Measurements from ENCODE around the gene DDX49. TPM values are rescaled to one million over a fixed set of nuclear protein-coding genes. Genes with fewer than 3 reads are reported as not detected.
A peak's percentile ranks its signal among the peaks of the same experiment; 100 is the strongest.

DDX49 gene
- polyA plus RNA-seq, 12 donors = 29.4 to 45.6 (median 34.8) TPM; not detected in 1

- peak; percentile 48 for DNase-seq
Measured at GRCh38 chr19:18967358-18968146, 48.0 kb downstream of the DDX49 start.

- DNase-seq = no peak
Measured at GRCh38 chr19:18969931-18970659, 50.6 kb downstream of the DDX49 start.

GRCh38 chr19:18972301-18972811 lies 52.8 kb downstream of the DDX49 start:
- DNase-seq = no peak

GRCh38 chr19:18972851-18973250 lies 53.3 kb downstream of the DDX49 start:
- DNase-seq = no peak

- DNase-seq = no peak
Measured at GRCh38 chr19:18975011-18975410, 55.5 kb downstream of the DDX49 start.

GRCh38 chr19:18975869-18976268 lies 56.4 kb downstream of the DDX49 start:
- DNase-seq = no peak

Other genes with a start within 250 kb of the DDX49 start
- 10 to 100 TPM in 8 of 12 donors, 1 to 10 TPM in 3, not detected in 1; 9.8 to 29.3 (median 11.7) TPM for gene CRTC1, start 236.0 kb upstream of the DDX49 start, polyA plus RNA-seq (ENCODE audit: insufficient read length in 12 of 12)
- 10 to 100 TPM in 5 of 12 donors, 1 to 10 TPM in 5, not detected in 2; 3.2 to 30.9 (median 9.2) TPM for gene COMP, start 128.4 kb upstream of the DDX49 start, polyA plus RNA-seq (ENCODE audit: insufficient read length in 12 of 12)
- gene UPF1, start 87.8 kb upstream of the DDX49 start, polyA plus RNA-seq (ENCODE audit: insufficient read length in 12 of 12) = 10 to 100 TPM in 11 of 12 donors, not detected in 1; 25.3 to 86.6 (median 33.8) TPM
- 10 to 100 TPM in 11 of 12 donors, not detected in 1; 15.8 to 49.2 (median 30.5) TPM for gene CERS1, start 23.6 kb upstream of the DDX49 start, polyA plus RNA-seq (ENCODE audit: insufficient read length in 12 of 12)
- gene COPE, start 328 bp upstream of the DDX49 start, polyA plus RNA-seq (ENCODE audit: insufficient read length in 12 of 12) = 10 to 100 TPM in 11 of 12 donors, not detected in 1; 55.2 to 96.3 (median 71.7) TPM
- gene HOMER3, start 21.5 kb downstream of the DDX49 start, polyA plus RNA-seq (ENCODE audit: insufficient read length in 12 of 12) = 10 to 100 TPM in 11 of 12 donors, not detected in 1; 46.8 to 83.7 (median 56.3) TPM
- gene SUGP2, start 113.8 kb downstream of the DDX49 start, polyA plus RNA-seq (ENCODE audit: insufficient read length in 12 of 12) = 10 to 100 TPM in 11 of 12 donors, not detected in 1; 48.8 to 93.0 (median 60.4) TPM
- gene ARMC6, start 113.9 kb downstream of the DDX49 start, polyA plus RNA-seq (ENCODE audit: insufficient read length in 12 of 12) = 10 to 100 TPM in 11 of 12 donors, not detected in 1; 17.5 to 54.8 (median 23.2) TPM
- 10 to 100 TPM in 6 of 12 donors, 1 to 10 TPM in 5, not detected in 1; 7.2 to 20.2 (median 10.2) TPM for gene SLC25A42, start 144.3 kb downstream of the DDX49 start, polyA plus RNA-seq (ENCODE audit: insufficient read length in 12 of 12)
- gene TMEM161A, start 218.8 kb downstream of the DDX49 start, polyA plus RNA-seq (ENCODE audit: insufficient read length in 12 of 12) = 10 to 100 TPM in 11 of 12 donors, not detected in 1; 13.3 to 30.7 (median 21.5) TPM